SK-N-SH (cell line): ENCODE data around the gene IL36G.

Experiments used
- CTCF ChIP-seq: fragments of 200-600 bp; sonication (generic); IDR thresholded peaks from 2 replicates; pipeline ENCODE4 v1.6.1; 2017; ENCODE audit warnings: antibody characterized with exemption, mild to moderate bottlenecking, moderate library complexity
- EP300 ChIP-seq, 2 experiments: IDR thresholded peaks; 2 replicates each; pipeline versions ENCODE4 v1.4.0 to v1.6.1; 2012; ENCODE audit warnings: borderline replicate concordance in 1 of 2, low read depth in 1 of 2, low read length in 1 of 2
- MXI1 ChIP-seq: IDR thresholded peaks from 2 replicates; pipeline ENCODE4 v1.6.1; 2012; ENCODE audit warnings: mild to moderate bottlenecking, low read depth, low read length, improper control_type of control experiment
- NFIC ChIP-seq: IDR thresholded peaks from 2 replicates; pipeline ENCODE4 v1.4.0; 2012; ENCODE audit warnings: borderline replicate concordance
- POLR2AphosphoS5 ChIP-seq: IDR thresholded peaks from 2 replicates; pipeline ENCODE4 v1.6.1; 2012; ENCODE audit warnings: low read depth, low read length
- RAD21 ChIP-seq: IDR thresholded peaks from 2 replicates; pipeline ENCODE4 v1.6.1; 2012; ENCODE audit warnings: mild to moderate bottlenecking, low read length
- ZBTB33 ChIP-seq: IDR thresholded peaks from 2 replicates; pipeline ENCODE4 v1.4.0; 2012; ENCODE audit warnings: low read depth, borderline replicate concordance
- TF ChIP-seq, protein P1 (sequence below): IDR thresholded peaks from 2 replicates; pipeline ENCODE4 v1.4.0; 2012; ENCODE audit warnings: low read depth, borderline replicate concordance

- TF ChIP-seq NFIC, result no peak
- TF ChIP-seq MXI1, result no peak
- TF ChIP-seq CTCF, result no peak
- TF ChIP-seq, protein P1, sequence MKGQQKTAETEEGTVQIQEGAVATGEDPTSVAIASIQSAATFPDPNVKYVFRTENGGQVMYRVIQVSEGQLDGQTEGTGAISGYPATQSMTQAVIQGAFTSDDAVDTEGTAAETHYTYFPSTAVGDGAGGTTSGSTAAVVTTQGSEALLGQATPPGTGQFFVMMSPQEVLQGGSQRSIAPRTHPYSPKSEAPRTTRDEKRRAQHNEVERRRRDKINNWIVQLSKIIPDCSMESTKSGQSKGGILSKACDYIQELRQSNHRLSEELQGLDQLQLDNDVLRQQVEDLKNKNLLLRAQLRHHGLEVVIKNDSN, result no peak
- TF ChIP-seq POLR2AphosphoS5, result no peak
- TF ChIP-seq EP300 (IDR thresholded peaks at IDR 0.05; ENCODE audit: borderline replicate concordance in 1 of 2, low read depth in 1 of 2, low read length in 1 of 2), result no peak
- TF ChIP-seq RAD21, result no peak
- TF ChIP-seq ZBTB33, result no peak
These were observed 38.4 kb upstream of the IL36G start for GRCh38 chr2:112939425-112939824.
